ENCODE results near the gene RSBN1L.

DNA sequence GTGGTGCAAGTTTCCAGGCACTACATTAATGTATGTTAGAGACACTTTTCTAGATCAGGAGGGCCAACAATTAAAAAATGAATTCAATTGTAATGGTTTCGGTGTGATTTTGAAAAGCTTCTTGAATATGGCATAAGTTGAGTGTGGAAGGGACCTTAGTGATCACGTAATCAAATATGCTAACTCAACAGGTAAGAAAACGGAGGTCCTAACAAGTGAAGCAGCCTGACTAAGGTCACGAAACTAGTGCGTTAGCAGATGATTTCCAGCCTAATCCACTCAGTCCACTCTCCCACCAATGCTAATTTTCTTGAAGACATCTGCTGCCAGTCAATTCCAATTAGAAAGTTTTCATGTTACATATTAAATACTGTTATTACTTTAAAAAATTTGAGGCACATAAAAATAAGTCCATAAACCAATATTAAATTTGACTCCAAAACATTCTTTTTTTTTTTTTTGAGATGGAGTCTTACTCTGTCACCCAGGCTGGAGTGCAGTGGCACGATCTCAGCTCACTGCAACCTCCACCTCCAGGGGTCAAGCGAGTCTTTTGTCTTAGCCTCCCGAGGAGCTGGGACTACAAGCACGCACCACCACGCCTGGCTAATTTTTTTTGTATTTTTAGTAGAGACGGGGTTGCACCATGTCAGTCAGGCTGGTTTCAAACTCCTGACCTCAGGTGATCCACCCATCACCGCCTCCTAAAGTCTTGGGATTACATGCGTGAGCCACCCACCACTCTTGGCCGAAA is 2.3 kb upstream of the RSBN1L start:
- TF ChIP-seq POLR2A (IDR thresholded peaks at IDR 0.05), result no peak
- TF ChIP-seq, protein P1, sequence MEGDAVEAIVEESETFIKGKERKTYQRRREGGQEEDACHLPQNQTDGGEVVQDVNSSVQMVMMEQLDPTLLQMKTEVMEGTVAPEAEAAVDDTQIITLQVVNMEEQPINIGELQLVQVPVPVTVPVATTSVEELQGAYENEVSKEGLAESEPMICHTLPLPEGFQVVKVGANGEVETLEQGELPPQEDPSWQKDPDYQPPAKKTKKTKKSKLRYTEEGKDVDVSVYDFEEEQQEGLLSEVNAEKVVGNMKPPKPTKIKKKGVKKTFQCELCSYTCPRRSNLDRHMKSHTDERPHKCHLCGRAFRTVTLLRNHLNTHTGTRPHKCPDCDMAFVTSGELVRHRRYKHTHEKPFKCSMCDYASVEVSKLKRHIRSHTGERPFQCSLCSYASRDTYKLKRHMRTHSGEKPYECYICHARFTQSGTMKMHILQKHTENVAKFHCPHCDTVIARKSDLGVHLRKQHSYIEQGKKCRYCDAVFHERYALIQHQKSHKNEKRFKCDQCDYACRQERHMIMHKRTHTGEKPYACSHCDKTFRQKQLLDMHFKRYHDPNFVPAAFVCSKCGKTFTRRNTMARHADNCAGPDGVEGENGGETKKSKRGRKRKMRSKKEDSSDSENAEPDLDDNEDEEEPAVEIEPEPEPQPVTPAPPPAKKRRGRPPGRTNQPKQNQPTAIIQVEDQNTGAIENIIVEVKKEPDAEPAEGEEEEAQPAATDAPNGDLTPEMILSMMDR (IDR thresholded peaks at IDR 0.05), result no peak
